HG02981 (cell line): ENCODE results near the gene CCDC15.
"Not testable (repeated sequence)": the region's sequence is repeated elsewhere in the genome, so short reads cannot be mapped to it uniquely, and the experiment has no call there.

Experiments
- ATAC-seq: cut with Tn5 transposase; IDR thresholded peaks from one replicate; pipeline ENCODE4 v1.9.1; 2021; ENCODE audit warnings: mild to moderate bottlenecking, moderate library complexity; ENCODE audit not compliant: unreplicated experiment

The CCDC15 gene

DNA sequence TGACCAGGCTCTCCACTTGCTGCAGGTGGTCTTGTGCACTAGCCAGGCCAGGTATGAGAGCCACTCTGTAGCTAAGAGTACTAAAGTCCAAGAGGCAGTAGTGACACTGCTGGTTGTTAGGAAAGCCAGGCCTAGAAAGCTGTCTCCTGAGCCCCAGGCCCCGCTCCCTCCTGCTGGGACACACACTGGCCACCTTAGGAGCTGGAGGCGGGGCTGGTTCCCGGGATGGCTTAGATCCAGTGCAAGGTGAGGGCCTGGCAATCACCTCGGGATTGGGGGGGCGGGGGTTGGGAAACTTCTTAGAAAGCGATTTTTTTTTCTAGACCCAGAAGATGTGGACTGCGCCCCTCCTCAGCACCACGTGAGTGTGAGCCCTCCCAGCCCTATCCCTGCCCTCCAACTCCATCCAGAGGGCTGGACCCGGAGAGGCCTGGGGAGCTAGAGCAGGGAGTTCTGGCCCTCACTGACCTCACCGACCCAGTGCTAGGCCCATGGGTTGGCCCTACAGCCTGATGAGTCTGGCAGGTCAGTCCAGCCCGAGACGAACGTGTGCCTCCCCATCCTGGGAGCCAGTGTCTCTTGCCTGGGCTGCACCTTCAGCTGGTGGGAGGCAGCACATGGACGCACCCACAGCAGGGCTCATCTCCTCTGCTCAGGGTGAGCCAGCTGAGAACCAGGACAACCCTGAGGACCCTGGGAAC lies 127.2 kb downstream of the CCDC15 start:
- ATAC-seq, result no peak

DNA sequence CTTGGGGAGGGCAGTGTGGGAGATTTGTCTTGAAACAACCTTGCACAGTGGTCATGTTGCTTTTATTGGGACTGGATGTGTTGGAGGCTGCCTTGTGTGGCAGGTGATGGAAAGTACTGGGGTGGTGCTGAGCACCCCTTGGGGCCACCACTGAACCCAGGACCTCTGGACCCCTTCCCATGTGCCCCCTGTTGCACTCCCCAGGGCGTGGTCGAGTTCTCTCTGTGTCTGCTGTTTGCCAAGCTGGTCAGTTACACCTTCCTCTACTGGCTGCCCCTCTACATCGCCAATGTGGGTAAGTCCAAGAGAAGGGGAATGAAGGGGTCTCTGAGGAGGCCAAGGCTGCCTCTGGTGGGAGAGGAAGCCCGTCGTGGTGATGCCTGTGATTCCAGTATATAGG lies 128.0 kb downstream of the CCDC15 start:
- ATAC-seq, result no peak

DNA sequence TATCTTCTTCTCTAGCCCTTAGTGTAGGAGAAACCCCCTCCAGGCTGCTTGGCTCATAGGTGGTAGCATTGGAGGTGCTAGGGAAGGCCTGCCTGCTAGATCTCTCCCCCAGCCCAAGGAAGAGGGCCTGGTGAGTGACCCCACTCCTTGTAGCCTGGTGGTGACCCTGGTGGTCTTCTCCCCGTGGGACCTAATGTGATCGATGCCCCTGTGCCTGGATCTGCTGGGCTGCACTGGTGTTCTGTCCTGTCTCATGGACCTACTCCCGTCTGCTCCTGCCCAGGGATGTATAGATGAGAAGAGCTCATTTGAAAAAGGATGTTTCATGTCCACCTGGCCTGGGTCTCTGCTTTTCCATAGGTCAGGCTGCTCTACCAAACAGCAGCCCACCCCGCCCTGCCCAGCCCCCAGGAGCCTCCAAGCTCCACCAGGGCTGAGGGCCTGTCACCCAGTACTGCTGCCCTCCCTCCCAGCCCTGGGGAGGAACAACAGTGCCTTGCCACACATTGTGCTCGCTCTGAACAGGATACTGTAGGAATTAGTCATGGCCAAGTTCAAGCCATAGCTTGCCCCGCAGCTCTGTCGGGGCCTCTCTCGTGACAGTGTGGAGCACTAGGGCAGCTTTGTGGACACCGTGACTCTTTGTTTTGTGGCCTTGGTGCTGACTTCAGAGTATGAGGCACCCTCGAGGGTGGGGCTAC lies 128.8 kb downstream of the CCDC15 start:
- no peak for ATAC-seq

DNA sequence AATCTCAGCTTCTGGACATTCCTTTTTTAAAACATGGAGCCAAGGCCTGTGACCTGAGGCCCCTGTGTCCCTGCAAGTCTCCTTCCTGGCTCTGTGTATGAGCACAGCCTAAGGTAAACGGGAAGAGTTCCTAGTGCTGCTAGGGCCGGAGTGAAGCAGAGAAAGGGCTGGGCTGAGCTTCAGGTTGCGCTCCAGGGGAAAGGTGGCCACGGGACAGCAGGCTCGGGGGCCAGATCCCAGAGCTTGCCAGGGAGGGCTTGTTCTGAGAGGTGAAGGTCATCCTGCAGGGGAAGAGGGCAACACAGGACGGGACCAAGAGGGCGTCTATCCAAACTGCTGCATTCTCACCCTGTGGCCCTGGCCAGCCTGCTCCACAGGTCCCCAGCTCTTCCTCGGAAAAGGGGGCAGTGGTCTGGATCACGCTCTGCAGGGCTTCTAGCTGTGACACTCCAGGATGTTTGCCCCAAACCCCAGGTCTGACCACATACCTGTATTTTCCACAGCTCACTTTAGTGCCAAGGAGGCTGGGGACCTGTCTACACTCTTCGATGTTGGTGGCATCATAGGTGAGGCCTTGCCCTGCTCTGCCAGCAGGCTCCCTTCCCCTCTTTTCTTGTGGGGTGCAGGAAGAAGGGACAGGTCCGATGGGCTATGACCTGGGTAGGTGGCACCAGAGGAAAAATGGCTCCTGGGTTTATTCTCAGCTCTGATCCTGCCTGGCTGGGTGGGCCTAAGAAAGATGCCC lies 129.5 kb downstream of the CCDC15 start:
- no peak for ATAC-seq

DNA sequence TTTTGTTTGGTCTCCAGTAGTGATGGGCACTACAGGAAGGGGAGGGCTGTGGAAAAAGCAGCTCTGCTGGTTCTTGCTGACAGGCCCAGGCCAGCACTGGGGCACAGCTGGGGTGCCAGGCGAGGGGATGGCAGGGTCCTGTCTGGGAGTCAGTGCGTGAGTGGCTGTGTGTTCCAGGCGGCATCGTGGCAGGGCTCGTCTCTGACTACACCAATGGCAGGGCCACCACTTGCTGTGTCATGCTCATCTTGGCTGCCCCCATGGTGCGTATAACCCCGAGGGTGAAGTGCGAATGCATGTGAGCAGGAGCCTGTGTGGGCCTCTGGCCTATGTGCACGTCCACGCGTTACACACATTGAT lies 130.0 kb downstream of the CCDC15 start:
- ATAC-seq, result no peak

DNA sequence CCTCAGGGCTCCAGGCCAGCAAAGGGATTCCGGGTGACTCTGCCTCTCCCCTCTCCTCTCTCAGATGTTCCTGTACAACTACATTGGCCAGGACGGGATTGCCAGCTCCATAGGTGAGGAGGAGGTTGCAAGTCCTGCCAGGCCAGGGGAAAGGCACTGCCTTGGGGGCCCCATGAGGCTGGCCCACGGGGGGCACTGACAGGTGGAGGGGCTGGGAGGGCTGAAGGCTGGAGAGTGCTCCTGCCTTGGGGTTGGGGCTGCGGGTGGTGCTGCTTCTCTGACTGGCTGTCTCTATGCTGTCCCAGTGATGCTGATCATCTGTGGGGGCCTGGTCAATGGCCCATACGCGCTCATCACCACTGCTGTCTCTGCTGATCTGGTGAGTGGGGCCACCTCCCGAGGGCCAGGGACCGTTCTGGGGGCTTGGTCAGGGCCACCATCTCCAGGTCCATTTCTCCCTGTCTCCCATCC lies 130.8 kb downstream of the CCDC15 start:
- ATAC-seq, result no peak

DNA sequence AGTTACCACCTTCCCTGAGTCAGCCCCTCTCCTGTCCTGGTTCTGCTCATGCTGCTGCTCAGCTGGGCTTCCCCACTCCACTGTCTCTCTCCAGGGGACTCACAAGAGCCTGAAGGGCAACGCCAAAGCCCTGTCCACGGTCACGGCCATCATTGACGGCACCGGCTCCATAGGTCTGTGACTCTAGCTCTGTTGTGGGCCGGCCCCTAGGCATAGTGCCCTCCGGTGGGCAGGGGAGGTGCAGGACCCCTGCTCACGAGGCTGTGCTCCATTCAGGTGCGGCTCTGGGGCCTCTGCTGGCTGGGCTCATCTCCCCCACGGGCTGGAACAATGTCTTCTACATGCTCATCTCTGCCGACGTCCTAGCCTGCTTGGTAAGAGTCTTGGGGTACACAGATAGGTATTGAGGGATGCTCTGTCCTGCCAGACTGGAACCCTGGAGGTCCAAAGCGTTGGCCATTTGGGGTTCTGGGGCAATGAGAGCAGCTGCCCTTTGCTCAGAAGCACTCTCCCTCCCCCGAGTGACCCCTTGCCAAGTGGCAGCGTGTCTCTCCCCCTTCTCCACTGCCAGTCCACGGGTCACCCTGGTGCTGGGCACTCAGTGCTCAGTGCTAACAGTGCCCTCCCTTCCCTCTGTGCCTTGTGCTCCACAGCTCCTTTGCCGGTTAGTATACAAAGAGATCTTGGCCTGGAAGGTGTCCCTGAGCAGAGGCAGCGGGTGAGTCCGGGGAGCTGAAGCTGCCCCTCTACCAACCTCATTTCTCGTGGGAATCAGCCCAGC lies 131.5 kb downstream of the CCDC15 start:
- no peak for ATAC-seq

DNA sequence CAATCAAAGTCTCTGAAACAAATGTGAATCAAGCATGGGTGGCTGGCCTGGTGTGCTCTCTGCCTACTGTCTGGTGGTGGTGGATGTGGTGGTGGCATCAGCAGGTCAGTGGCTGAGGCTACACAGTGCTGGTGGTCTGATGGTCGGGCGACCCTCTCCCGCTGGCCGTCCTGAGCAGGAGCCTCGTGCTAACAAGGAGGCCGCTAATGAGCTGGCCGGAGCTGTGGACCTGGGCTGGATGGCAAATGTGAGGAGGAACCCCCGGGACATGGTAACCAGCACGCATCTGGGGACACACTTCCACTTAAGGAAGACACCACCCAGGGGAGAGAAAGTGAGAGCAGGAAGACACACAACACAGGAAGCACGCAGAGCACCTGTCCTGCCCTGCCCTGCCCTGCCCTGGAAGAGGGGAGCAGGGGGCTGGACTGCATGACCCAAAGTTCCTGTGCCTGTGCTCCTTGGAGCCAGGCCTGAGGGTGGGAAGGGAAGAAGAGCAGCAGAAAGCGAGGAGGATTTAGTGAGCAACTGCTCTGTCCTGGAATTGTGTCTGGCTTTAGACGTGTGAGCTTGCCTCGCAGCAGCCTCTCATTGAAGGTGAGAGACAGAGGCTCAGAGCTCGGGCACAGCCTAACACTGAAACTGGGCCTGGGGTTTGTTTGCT lies 132.8 kb downstream of the CCDC15 start:
- ATAC-seq, result no peak

DNA sequence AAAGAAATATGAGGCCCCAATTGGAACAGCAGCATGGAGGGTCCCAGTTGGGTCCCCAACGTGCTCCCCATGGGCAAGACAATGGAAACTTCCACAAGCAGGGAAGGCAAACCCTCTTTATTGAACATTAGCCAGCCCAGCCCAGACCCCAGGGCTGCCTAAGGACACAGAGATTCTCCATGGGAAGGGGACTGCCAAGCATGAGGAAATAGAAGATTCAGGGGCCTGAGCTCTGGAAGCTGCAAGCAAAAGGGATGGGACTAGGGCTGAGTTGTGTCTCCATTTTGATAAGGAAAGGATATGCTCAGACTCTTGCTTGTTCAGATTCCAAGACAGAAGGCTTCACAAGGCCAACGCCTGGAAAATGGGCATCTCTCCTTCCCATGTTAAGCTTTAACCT lies 134.1 kb downstream of the CCDC15 start:
- ATAC-seq, result no peak

DNA sequence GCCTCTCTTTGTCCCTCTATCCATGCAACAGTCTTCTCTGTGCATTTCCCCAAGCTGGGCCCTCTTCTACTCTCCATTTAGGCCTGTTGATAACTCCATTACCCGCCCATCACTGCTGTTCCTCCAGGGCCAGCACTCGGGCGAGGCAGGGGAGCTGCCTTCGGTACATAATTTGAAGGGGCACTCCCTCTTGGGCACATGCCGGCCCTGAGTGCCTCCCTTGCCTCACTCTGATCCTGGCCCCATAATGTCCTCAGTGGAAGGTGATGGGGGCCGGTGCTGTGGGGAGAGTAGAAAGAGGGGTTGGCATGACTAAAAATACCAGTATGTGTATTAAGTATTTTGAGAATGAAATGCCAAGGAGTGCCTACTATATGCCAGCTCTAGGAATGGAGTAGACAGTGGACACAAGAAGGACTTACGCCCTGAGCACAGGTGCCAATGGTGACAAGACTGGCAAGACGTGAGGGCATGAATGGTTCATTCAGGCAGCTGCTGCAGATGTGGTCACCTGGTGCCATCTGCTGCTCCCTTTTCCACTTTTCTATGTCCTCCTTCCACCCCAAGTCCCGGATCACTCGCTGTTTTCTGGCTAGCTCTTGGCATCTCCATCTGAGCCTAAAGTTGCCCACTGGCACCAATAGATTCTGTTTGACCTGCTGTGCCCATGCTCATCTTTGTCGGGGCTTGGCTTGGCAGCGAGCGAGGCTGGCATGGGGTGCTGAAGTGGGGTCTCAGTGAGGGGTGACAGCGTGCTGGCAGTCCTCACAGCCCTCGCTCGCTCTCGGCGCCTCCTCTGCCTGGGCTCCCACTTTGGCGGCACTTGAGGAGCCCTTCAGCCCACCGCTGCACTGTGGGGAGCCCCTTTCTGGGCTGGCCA lies 134.8 kb downstream of the CCDC15 start:
- no peak for ATAC-seq

DNA sequence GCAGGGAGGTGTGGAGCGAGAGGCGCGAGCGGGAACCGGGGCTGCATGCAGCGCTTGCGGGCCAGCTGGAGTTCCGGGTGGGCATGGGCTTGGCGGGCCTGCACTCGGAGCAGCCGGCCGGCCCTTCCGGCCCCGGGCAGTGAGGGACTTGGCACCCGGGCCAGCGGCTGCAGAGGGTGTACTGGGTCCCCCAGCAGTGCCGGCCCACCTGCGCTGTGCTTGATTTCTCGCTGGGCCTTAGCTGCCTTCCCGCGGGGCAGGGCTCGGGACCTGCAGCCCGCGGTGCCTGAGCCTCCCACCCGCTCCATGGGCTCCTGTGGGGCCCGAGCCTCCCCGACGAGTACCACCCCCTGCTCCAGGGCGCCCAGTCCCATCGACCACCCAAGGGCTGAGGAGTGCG lies 135.5 kb downstream of the CCDC15 start:
- ATAC-seq, result not testable (repeated sequence)

DNA sequence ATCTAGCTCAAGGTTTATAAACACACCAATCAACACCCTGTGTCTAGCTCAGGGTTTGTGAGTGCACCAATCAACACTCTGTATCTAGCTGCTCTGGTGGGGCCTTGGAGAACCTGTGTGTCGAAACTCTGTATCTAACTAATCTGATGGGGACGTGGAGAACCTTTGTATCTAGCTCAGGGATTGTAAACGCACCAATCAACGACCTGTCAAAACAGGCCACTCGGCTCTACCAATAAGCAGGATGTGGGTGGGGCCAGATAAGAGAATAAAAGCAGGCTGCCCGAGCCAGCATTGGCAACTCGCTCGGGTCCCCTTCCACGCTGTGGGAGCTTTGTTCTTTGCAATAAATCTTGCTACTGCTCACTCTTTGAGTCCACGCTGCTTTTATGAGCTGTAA lies 136.1 kb downstream of the CCDC15 start:
- not testable (repeated sequence) for ATAC-seq

DNA sequence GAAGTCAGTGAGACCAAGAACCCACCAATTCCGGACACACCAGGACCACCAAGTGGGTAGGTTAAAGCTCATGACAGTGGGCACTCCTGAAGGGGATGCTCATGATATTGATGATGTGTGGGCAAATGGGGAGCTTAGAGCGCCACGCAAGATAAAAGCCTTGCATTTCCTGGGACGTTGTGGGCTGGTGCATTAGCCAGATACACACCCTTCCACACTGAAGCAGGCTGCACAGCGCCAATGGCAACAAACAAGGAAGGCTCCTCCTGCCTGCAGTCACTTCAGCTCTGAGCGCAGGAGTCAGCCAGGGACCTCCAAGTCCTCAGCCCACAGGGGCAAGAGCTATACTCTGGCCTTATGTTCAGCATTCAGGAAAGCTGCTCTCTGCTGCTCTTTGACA lies 136.8 kb downstream of the CCDC15 start:
- ATAC-seq, result no peak
